Measurements from ENCODE around the gene RFLNA.

GRCh38 chr12:124278389-124279101 is 16.3 kb upstream of the RFLNA start:
- no peak for TF ChIP-seq CTCF (optimal IDR thresholded peaks at IDR 0.05 in 1 of 3, IDR thresholded peaks at IDR 0.05 in 1 of 3, conservative IDR thresholded peaks at IDR 0.05 in 1 of 3; ENCODE audit: extremely low read depth in 1 of 3, insufficient read depth in 2 of 3, low read length in 3 of 3)
- no peak for TF ChIP-seq EZH2 (IDR thresholded peaks at IDR 0.05; ENCODE audit: low read length)
